DMS53 treated with DMSO at 0.1 percent for 48 hours (cell line): ENCODE measurements around the gene TMEM44.
"Not testable (repeated sequence)": the region's sequence is repeated elsewhere in the genome, so short reads cannot be mapped to it uniquely, and the experiment has no call there.

Source experiments
- DNase-seq: peaks from one replicate; lab custom pipeline; 2025; ENCODE audit not compliant: unreplicated experiment; lab: John Stamatoyannopoulos, UW

The TMEM44 gene

GRCh38 chr3:194556086-194557056 lies 76.8 kb downstream of the TMEM44 start:
- DNase-seq, result no peak

GRCh38 chr3:194555175-194556062 lies 77.8 kb downstream of the TMEM44 start:
- no peak for DNase-seq

- DNase-seq, result no peak
Observed at GRCh38 chr3:194554473-194555123, 78.6 kb downstream of the TMEM44 start.

GRCh38 chr3:194552327-194552949 lies 80.8 kb downstream of the TMEM44 start:
- DNase-seq, result no peak

- DNase-seq, result no peak
Observed at GRCh38 chr3:194549853-194550252, 83.4 kb downstream of the TMEM44 start.

GRCh38 chr3:194548346-194549321 lies 84.6 kb downstream of the TMEM44 start:
- no peak for DNase-seq

GRCh38 chr3:194547042-194547441 lies 86.2 kb downstream of the TMEM44 start:
- DNase-seq, result no peak

- not testable (repeated sequence) for DNase-seq
Observed at GRCh38 chr3:194545538-194545937, 87.7 kb downstream of the TMEM44 start.

- DNase-seq, result no peak
Observed at GRCh38 chr3:194543550-194543949, 89.7 kb downstream of the TMEM44 start.

- no peak for DNase-seq
Observed at GRCh38 chr3:194541483-194541882, 91.7 kb downstream of the TMEM44 start.

- DNase-seq, result no peak
Observed at GRCh38 chr3:194540274-194540905, 92.8 kb downstream of the TMEM44 start.

- no peak for DNase-seq
Observed at GRCh38 chr3:194539498-194539897, 93.7 kb downstream of the TMEM44 start.

- no peak for DNase-seq
Observed at GRCh38 chr3:194537732-194538247, 95.4 kb downstream of the TMEM44 start.
